K562 (cell line): ENCODE data around the gene HNRNPD. TPM values are rescaled to one million over a fixed set of nuclear protein-coding genes. Genes with fewer than 3 reads are reported as not detected.
A peak's percentile ranks its signal among the peaks of the same experiment; 100 is the strongest.

Experiments used
- CBX1 ChIP-seq: sonication (generic); IDR thresholded peaks from 2 replicates; pipeline ENCODE4 v1.6.1; 2016; ENCODE audit warnings: antibody characterized with exemption, low read depth, mild to moderate bottlenecking
- CTCF ChIP-seq, 3 experiments: IDR thresholded peaks in 2 of 3; conservative IDR thresholded peaks in 1 of 3; 2 replicates each; pipeline ENCODE4 v1.5.1; 2011 to 2012; ENCODE audit warnings: low read length in 3 of 3, mild to moderate bottlenecking in 3 of 3, control low read depth in 2 of 3, improper control_type of control experiment in 1 of 3, inconsistent platforms in 1 of 3, low read depth in 1 of 3, mixed read lengths in 1 of 3, moderate library complexity in 1 of 3; ENCODE audit not compliant: insufficient read depth in 2 of 3
- DMBX1 ChIP-seq: fragments of 250-450 bp; sonication (Bioruptor Pico); IDR thresholded peaks from 2 replicates; pipeline ENCODE4 v1.8.0; 2022; ENCODE audit warnings: inconsistent platforms, mild to moderate bottlenecking, moderate library complexity, borderline replicate concordance
- ESRRA ChIP-seq: fragments of 450-650 bp; IDR thresholded peaks from 2 replicates; pipeline ENCODE4 v1.6.1; 2014; ENCODE audit warnings: low read depth, mild to moderate bottlenecking, moderate library complexity, borderline replicate concordance
- HDAC8 ChIP-seq: fragments of 450-650 bp; IDR thresholded peaks from 2 replicates; pipeline ENCODE4 v1.6.1; 2016; ENCODE audit warnings: mild to moderate bottlenecking, missing genetic modification characterization, moderate library complexity, missing compliant biosample characterization
- ILK ChIP-seq: fragments of 450-650 bp; IDR thresholded peaks from 2 replicates; pipeline ENCODE4 v1.6.1; 2016; ENCODE audit warnings: missing genetic modification characterization, low read depth, mild to moderate bottlenecking, missing compliant biosample characterization, moderate library complexity, borderline replicate concordance
- LARP7 ChIP-seq: fragments of 450-650 bp; IDR thresholded peaks from 2 replicates; pipeline ENCODE4 v1.6.1; 2016
- NR1H2 ChIP-seq: sonication (generic); formaldehyde crosslinking; IDR thresholded peaks from 2 replicates; pipeline ENCODE4 v1.4.0; 2020; ENCODE audit warnings: mild to moderate bottlenecking, missing genetic modification reagents
- POLR3G ChIP-seq: IDR thresholded peaks from 2 replicates; pipeline ENCODE4 v1.6.1; 2011; ENCODE audit not compliant: insufficient read length, insufficient replicate concordance; ENCODE audit errors: extremely low read depth
- RB1 ChIP-seq: fragments of 450-650 bp; IDR thresholded peaks from 2 replicates; pipeline ENCODE4 v1.6.1; 2017; ENCODE audit warnings: low read depth, mild to moderate bottlenecking
- SP2 ChIP-seq: IDR thresholded peaks from 2 replicates; pipeline ENCODE4 v1.6.1; 2011; ENCODE audit warnings: mild to moderate bottlenecking, low read depth, low read length, moderate library complexity; ENCODE audit not compliant: poor library complexity, severe bottlenecking; ENCODE audit errors: extremely low read depth
- TCFL5 ChIP-seq: fragments of 250-450 bp; sonication (Bioruptor Pico); conservative IDR thresholded peaks from 2 replicates; pipeline ENCODE4 v1.6.1; 2021; ENCODE audit warnings: mild to moderate bottlenecking, moderate library complexity, matching md5 sums
- ZBTB9 ChIP-seq: fragments of 450-650 bp; formaldehyde crosslinking; IDR thresholded peaks from 2 replicates; pipeline ENCODE4 v1.4.0; 2020; ENCODE audit warnings: mild to moderate bottlenecking, moderate library complexity
- ZNF778 ChIP-seq: fragments of 450-650 bp; formaldehyde crosslinking; IDR thresholded peaks from 2 replicates; pipeline ENCODE4 v1.4.0; 2020; ENCODE audit warnings: mild to moderate bottlenecking, moderate library complexity
- polyA plus RNA-seq, 8 experiments: library from polyadenylated mRNA; depleted of rRNA in 4 of 8; stranded (reverse) in 5 of 8; unstranded in 3 of 8; fragments of >200 nt; fragmentation: Nextera tagmentation in 2 of 8; fragmentation: Illumina TruSeq in 1 of 8; extraction: Ambion mirVana in 2 of 8; extraction: Trizol in 1 of 8; gene quantifications; 2 replicates each; pipeline versions ENCODE4 v1.2.1 to v1.2.3, GENCODE V29; 2011 to 2014; ENCODE audit warnings: inconsistent platforms in 1 of 8, missing spikeins in 1 of 8
- total RNA-seq, 7 experiments: library from RNA; depleted of rRNA in 6 of 7; stranded (reverse); fragments of >200 nt in 6 of 7; fragmentation: Illumina TruSeq in 2 of 7; extraction: Trizol in 2 of 7; gene quantifications; 2 replicates each; pipeline versions ENCODE4 v1.2.1 to v1.2.3, GENCODE V29; 2011 to 2021; ENCODE audit warnings: low replicate concordance in 1 of 7
- TF ChIP-seq, protein P1 (sequence below): fragments of 200-800 bp; sonication (Bioruptor generic); IDR thresholded peaks from 2 replicates; pipeline ENCODE4 v1.6.1; 2016; ENCODE audit warnings: missing genetic modification characterization, missing compliant biosample characterization
- TF ChIP-seq, protein P2 (sequence below): fragments of 450-650 bp; IDR thresholded peaks from 2 replicates; pipeline ENCODE4 v1.6.1; 2018; ENCODE audit warnings: mild to moderate bottlenecking, low read depth; ENCODE audit not compliant: partially characterized antibody

HNRNPD gene
- total and polyA plus RNA-seq, 9 of the 15 experiments (the other 6 are each of a cell fraction or from before 2014, with no cell fraction given): 92.4 to 955 (median 160) TPM

DNA sequence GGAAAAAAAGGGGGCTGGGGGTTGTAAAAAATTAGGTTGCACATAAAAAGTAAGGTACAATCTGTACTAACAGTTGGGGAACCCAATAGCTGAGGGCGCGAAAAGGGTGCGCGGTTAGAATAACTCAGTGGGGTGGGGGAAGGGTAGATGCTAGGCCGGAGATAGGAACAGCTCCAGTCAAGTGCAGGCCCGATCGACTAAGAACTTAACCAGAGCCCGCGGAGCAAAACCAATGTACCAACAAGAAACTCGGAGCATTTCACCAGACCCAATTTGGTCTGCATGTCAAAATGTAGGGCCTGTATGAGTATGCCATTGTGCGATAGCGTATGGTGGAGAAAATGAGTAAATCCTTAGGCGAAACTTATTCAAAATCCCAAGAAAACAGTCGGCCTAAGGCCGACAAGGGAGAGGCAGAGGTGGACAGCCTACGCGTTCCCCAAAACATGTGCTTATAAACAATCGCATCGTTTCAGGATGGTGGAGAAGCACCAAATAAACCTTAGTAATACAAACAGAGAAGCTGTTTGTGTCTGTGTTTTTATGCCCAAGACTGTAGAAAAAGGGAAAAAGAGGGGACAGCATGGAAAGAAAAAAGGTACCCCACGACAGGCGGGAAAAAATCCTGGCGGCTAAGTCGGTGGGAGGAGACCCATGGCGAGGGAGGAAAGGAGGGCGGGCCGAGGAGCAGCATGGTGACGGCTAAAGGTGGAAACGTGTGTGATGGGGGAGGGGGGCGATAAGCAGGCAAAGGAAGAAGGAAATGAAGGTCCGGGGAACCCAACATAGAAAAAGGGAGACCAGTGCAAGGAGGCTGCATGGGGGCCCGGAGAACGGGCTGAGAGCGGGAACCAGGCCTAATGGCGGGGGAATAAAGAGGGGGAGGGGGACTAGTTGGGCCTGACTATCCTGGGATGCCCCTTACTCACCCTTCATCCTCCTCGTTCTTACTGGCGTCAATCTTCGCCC is 990 bp downstream of the HNRNPD start (continued):
- no peak for TF ChIP-seq CTCF (IDR thresholded peaks at IDR 0.05 in 2 of 3, conservative IDR thresholded peaks at IDR 0.05 in 1 of 3; ENCODE audit: insufficient read depth in 2 of 3, low read depth in 1 of 3, low read length in 3 of 3)
- no peak for TF ChIP-seq ZNF778 (CRISPR knock-in tag)
- TF ChIP-seq LARP7: no peak
- no peak for TF ChIP-seq ESRRA
- no peak for TF ChIP-seq POLR3G
- TF ChIP-seq NR1H2 (CRISPR knock-in tag): no peak
- no peak for TF ChIP-seq ILK (tag)
- TF ChIP-seq CBX1: no peak
- TF ChIP-seq DMBX1 (CRISPR knock-in tag): no peak
- peak; percentile 52; the same call in 1 of the 2 replicates for TF ChIP-seq RB1
- no peak for TF ChIP-seq ZBTB9
- no peak for TF ChIP-seq SP2
- TF ChIP-seq HDAC8 (tag): no peak
- TF ChIP-seq, protein P1, sequence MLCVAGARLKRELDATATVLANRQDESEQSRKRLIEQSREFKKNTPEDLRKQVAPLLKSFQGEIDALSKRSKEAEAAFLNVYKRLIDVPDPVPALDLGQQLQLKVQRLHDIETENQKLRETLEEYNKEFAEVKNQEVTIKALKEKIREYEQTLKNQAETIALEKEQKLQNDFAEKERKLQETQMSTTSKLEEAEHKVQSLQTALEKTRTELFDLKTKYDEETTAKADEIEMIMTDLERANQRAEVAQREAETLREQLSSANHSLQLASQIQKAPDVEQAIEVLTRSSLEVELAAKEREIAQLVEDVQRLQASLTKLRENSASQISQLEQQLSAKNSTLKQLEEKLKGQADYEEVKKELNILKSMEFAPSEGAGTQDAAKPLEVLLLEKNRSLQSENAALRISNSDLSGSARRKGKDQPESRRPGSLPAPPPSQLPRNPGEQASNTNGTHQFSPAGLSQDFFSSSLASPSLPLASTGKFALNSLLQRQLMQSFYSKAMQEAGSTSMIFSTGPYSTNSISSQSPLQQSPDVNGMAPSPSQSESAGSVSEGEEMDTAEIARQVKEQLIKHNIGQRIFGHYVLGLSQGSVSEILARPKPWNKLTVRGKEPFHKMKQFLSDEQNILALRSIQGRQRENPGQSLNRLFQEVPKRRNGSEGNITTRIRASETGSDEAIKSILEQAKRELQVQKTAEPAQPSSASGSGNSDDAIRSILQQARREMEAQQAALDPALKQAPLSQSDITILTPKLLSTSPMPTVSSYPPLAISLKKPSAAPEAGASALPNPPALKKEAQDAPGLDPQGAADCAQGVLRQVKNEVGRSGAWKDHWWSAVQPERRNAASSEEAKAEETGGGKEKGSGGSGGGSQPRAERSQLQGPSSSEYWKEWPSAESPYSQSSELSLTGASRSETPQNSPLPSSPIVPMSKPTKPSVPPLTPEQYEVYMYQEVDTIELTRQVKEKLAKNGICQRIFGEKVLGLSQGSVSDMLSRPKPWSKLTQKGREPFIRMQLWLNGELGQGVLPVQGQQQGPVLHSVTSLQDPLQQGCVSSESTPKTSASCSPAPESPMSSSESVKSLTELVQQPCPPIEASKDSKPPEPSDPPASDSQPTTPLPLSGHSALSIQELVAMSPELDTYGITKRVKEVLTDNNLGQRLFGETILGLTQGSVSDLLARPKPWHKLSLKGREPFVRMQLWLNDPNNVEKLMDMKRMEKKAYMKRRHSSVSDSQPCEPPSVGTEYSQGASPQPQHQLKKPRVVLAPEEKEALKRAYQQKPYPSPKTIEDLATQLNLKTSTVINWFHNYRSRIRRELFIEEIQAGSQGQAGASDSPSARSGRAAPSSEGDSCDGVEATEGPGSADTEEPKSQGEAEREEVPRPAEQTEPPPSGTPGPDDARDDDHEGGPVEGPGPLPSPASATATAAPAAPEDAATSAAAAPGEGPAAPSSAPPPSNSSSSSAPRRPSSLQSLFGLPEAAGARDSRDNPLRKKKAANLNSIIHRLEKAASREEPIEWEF (CRISPR knock-in tag): no peak
- TF ChIP-seq TCFL5 (CRISPR knock-in tag): no peak
- TF ChIP-seq, protein P2, sequence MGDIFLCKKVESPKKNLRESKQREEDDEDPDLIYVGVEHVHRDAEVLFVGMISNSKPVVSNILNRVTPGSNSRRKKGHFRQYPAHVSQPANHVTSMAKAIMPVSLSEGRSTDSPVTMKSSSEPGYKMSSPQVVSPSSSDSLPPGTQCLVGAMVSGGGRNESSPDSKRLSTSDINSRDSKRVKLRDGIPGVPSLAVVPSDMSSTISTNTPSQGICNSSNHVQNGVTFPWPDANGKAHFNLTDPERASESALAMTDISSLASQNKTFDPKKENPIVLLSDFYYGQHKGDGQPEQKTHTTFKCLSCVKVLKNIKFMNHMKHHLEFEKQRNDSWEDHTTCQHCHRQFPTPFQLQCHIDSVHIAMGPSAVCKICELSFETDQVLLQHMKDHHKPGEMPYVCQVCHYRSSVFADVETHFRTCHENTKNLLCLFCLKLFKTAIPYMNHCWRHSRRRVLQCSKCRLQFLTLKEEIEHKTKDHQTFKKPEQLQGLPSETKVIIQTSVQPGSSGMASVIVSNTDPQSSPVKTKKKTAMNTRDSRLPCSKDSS: no peak
